NCI-H524 (cell line): Measurements from ENCODE around the gene NSG2.
"Not testable (repeated sequence)": the region's sequence is repeated elsewhere in the genome, so short reads cannot be mapped to it uniquely, and the experiment has no call there.

Experiments used
- DNase-seq, 2 experiments: peaks; one replicate each; lab custom pipeline; 2025; lab: John Stamatoyannopoulos, UW

NSG2 gene

GRCh38 chr5:174101195-174101730 lies 55.8 kb downstream of the NSG2 start:
- DNase-seq: no peak

- not testable (repeated sequence) for DNase-seq
These were observed 57.1 kb downstream of the NSG2 start for GRCh38 chr5:174102574-174102973.

- DNase-seq: no peak
These were observed 61.6 kb downstream of the NSG2 start for GRCh38 chr5:174106997-174107655.

GRCh38 chr5:174108745-174109144 lies 63.2 kb downstream of the NSG2 start:
- DNase-seq: no peak

- no peak for DNase-seq
These were observed 64.3 kb downstream of the NSG2 start for GRCh38 chr5:174109698-174110260.

GRCh38 chr5:174110310-174110709 lies 64.8 kb downstream of the NSG2 start:
- DNase-seq: no peak

- DNase-seq: no peak
These were observed 65.9 kb downstream of the NSG2 start for GRCh38 chr5:174111287-174111973.

- no peak for DNase-seq
These were observed 69.7 kb downstream of the NSG2 start for GRCh38 chr5:174115226-174115625.

GRCh38 chr5:174118823-174119467 lies 73.4 kb downstream of the NSG2 start:
- DNase-seq: no peak

- DNase-seq: no peak
These were observed 74.0 kb downstream of the NSG2 start for GRCh38 chr5:174119468-174119881.

GRCh38 chr5:174120401-174121005 lies 75.0 kb downstream of the NSG2 start:
- DNase-seq: no peak

- no peak for DNase-seq
These were observed 89.0 kb downstream of the NSG2 start for GRCh38 chr5:174134545-174134944.

GRCh38 chr5:174139623-174140022 lies 94.1 kb downstream of the NSG2 start:
- DNase-seq: no peak

GRCh38 chr5:174140452-174141020 lies 95.0 kb downstream of the NSG2 start:
- no peak for DNase-seq

- DNase-seq: no peak
These were observed 95.9 kb downstream of the NSG2 start for GRCh38 chr5:174141398-174141797.

GRCh38 chr5:174145091-174145490 lies 99.6 kb downstream of the NSG2 start:
- no peak for DNase-seq

GRCh38 chr5:174145821-174146220 lies 100.3 kb downstream of the NSG2 start:
- DNase-seq: peak in 1 of 2 experiments; percentile 30

GRCh38 chr5:174146556-174146955 lies 101.0 kb downstream of the NSG2 start:
- DNase-seq: no peak

GRCh38 chr5:174147012-174147411 lies 101.5 kb downstream of the NSG2 start:
- not testable (repeated sequence) for DNase-seq

- DNase-seq: no peak
These were observed 102.0 kb downstream of the NSG2 start for GRCh38 chr5:174147551-174147950.

- no peak for DNase-seq
These were observed 103.2 kb downstream of the NSG2 start for GRCh38 chr5:174148721-174149120.

GRCh38 chr5:174149426-174149825 lies 103.9 kb downstream of the NSG2 start:
- no peak for DNase-seq
